Chondrocyte (in vitro differentiated cells): ENCODE results near the gene EPC2. TPM values are rescaled to one million over a fixed set of nuclear protein-coding genes. Genes with fewer than 3 reads are reported as not detected.

Experiments
- DNase-seq: peaks from one replicate; pipeline ENCODE4 v3.0.0; 2021; ENCODE audit warnings: mixed read lengths, low spot score
- H3K27ac Mint-ChIP-seq: one replicate; pipeline ENCODE4 v1.8.0; 2021; ENCODE audit warnings: mild to moderate bottlenecking, moderate library complexity, mixed read lengths; ENCODE audit not compliant: unreplicated experiment
- H3K27me3 Mint-ChIP-seq: 2 replicates; pipeline ENCODE4 v1.8.0; 2021; ENCODE audit warnings: low read depth, mixed read lengths
- H3K36me3 Mint-ChIP-seq: 2 replicates; pipeline ENCODE4 v1.8.0; 2021; ENCODE audit warnings: low read depth, mixed read lengths
- H3K4me1 Mint-ChIP-seq: 2 replicates; pipeline ENCODE4 v1.8.0; 2021; ENCODE audit warnings: low read depth, mild to moderate bottlenecking, mixed read lengths
- H3K4me3 Mint-ChIP-seq: one replicate; pipeline ENCODE4 v1.8.0; 2021; ENCODE audit warnings: mild to moderate bottlenecking, moderate library complexity, mixed read lengths; ENCODE audit not compliant: unreplicated experiment
- H3K9me3 Mint-ChIP-seq: 2 replicates; pipeline ENCODE4 v1.8.0; 2021; ENCODE audit warnings: low read depth, mixed read lengths
- CTCF ChIP-seq: fragments of 200-600 bp; sonication (generic); IDR thresholded peaks from 2 replicates; pipeline ENCODE4 v1.5.0; 2021; ENCODE audit warnings: antibody characterized with exemption, mild to moderate bottlenecking, moderate library complexity
- total RNA-seq: library from RNA; stranded (reverse); gene quantifications from 3 replicates; pipeline ENCODE4 v1.2.1, GENCODE V29; 2021

Gene EPC2
- total RNA-seq, 1 donor from 2014 or later, result 23.8 TPM

GRCh38 chr2:148651972-148652371, 7.4 kb downstream of the EPC2 start:
- no peak for DNase-seq
- Mint-ChIP-seq H3K9me3 (no peaks in the 10 kb centered on the region), H3K4me1 (peaks cover 58% of the 10 kb centered on the region), H3K27me3 (no peaks in the 10 kb centered on the region), H3K27ac (no peak overlapping the region), H3K4me3 (no peak overlapping the region), H3K36me3 (no peaks in the 10 kb centered on the region)
- no peak for TF ChIP-seq CTCF

- no peak for TF ChIP-seq CTCF
- no peak overlapping the region for H3K27ac Mint-ChIP-seq
- H3K4me1 Mint-ChIP-seq, result peaks cover 61% of the 10 kb centered on the region
- no peaks in the 10 kb centered on the region for H3K27me3 Mint-ChIP-seq
- H3K36me3 Mint-ChIP-seq, result no peaks in the 10 kb centered on the region
- H3K4me3 Mint-ChIP-seq, result no peak overlapping the region
- no peak for DNase-seq
- H3K9me3 Mint-ChIP-seq, result no peaks in the 10 kb centered on the region
Observed at GRCh38 chr2:148653437-148653836, 8.9 kb downstream of the EPC2 start.

GRCh38 chr2:148654435-148654834, 9.9 kb downstream of the EPC2 start:
- H3K4me1 Mint-ChIP-seq, result peaks cover 62% of the 10 kb centered on the region
- H3K27me3 Mint-ChIP-seq, result no peaks in the 10 kb centered on the region
- TF ChIP-seq CTCF, result no peak
- H3K27ac Mint-ChIP-seq, result no peak overlapping the region
- no peak overlapping the region for H3K4me3 Mint-ChIP-seq
- H3K9me3 Mint-ChIP-seq, result no peaks in the 10 kb centered on the region
- no peak for DNase-seq
- H3K36me3 Mint-ChIP-seq, result no peaks in the 10 kb centered on the region

GRCh38 chr2:148656516-148656915, 12.0 kb downstream of the EPC2 start:
- H3K9me3 Mint-ChIP-seq, result no peaks in the 10 kb centered on the region
- no peak overlapping the region for H3K27ac Mint-ChIP-seq
- peaks cover 64% of the 10 kb centered on the region for H3K4me1 Mint-ChIP-seq
- TF ChIP-seq CTCF, result no peak
- no peaks in the 10 kb centered on the region for H3K27me3 Mint-ChIP-seq
- no peaks in the 10 kb centered on the region for H3K36me3 Mint-ChIP-seq
- no peak for DNase-seq
- H3K4me3 Mint-ChIP-seq, result no peak overlapping the region

GRCh38 chr2:148658807-148659722, 14.5 kb downstream of the EPC2 start:
- DNase-seq, result no peak
- no peaks in the 10 kb centered on the region for H3K9me3 Mint-ChIP-seq
- no peaks in the 10 kb centered on the region for H3K27me3 Mint-ChIP-seq
- no peaks in the 10 kb centered on the region for H3K36me3 Mint-ChIP-seq
- H3K4me3 Mint-ChIP-seq, result no peak overlapping the region
- H3K4me1 Mint-ChIP-seq, result peaks cover 41% of the 10 kb centered on the region
- TF ChIP-seq CTCF, result no peak
- H3K27ac Mint-ChIP-seq, result no peak overlapping the region
